Measurements from ENCODE around the gene TCF19.
"Not testable (repeated sequence)": the region's sequence is repeated elsewhere in the genome, so short reads cannot be mapped to it uniquely, and the experiment has no call there.

Gene TCF19

GRCh38 chr6:31183859-31184258 lies 25.5 kb downstream of the TCF19 start:
- H3K9me3 ChIP-seq (ENCODE audit: control insufficient read depth in 2 of 2, low read length in 2 of 2); H3K4me3 ChIP-seq (ENCODE audit: low read length in 2 of 2); H3K4me1 ChIP-seq (ENCODE audit: control insufficient read depth, insufficient read depth, low read length); H3K27me3 ChIP-seq (ENCODE audit: control insufficient read depth in 1 of 2, insufficient read depth in 2 of 2, low read length in 2 of 2); H3K9ac ChIP-seq (ENCODE audit: low read length in 2 of 2); H3K36me3 ChIP-seq (ENCODE audit: control insufficient read depth in 2 of 2, insufficient read depth in 2 of 2, low read length in 2 of 2); H3K27ac ChIP-seq (ENCODE audit: low read length): not testable (repeated sequence)

- not testable (repeated sequence) for H3K27me3 ChIP-seq (ENCODE audit: control insufficient read depth in 1 of 2, insufficient read depth in 2 of 2, low read length in 2 of 2); H3K4me1 ChIP-seq (ENCODE audit: control insufficient read depth, insufficient read depth, low read length); H3K9me3 ChIP-seq (ENCODE audit: control insufficient read depth in 2 of 2, low read length in 2 of 2); H3K9ac ChIP-seq (ENCODE audit: low read length in 2 of 2); H3K36me3 ChIP-seq (ENCODE audit: control insufficient read depth in 2 of 2, insufficient read depth in 2 of 2, low read length in 2 of 2)
- H3K4me3 ChIP-seq (ENCODE audit: low read length in 2 of 2): peak overlapping the region in 1 of 2 donors; percentile 29
- peak overlapping the region; percentile 24 for H3K27ac ChIP-seq (ENCODE audit: low read length)
Observed at GRCh38 chr6:31185695-31186051, 27.3 kb downstream of the TCF19 start.

- Histone ChIP-seq H3K4me3 (ENCODE audit: low read length in 2 of 2) (peak overlapping the region in 1 of 2 donors; percentile 29), H3K27me3 (ENCODE audit: control insufficient read depth in 1 of 2, insufficient read depth in 2 of 2, low read length in 2 of 2) (no peaks in the 10 kb centered on the region), H3K4me1 (ENCODE audit: control insufficient read depth, insufficient read depth, low read length) (no peaks in the 10 kb centered on the region), H3K9ac (ENCODE audit: low read length in 2 of 2) (peak overlapping the region; percentile 15 to 21), H3K36me3 (ENCODE audit: control insufficient read depth in 2 of 2, insufficient read depth in 2 of 2, low read length in 2 of 2) (no peaks in the 10 kb centered on the region), H3K9me3 (ENCODE audit: control insufficient read depth in 2 of 2, low read length in 2 of 2) (no peaks in the 10 kb centered on the region), H3K27ac (ENCODE audit: low read length) (peak overlapping the region; percentile 24)
Observed at GRCh38 chr6:31186052-31186734, 27.8 kb downstream of the TCF19 start.

- Histone ChIP-seq H3K4me3 (ENCODE audit: low read length in 2 of 2) (no peak overlapping the region), H3K36me3 (ENCODE audit: control insufficient read depth in 2 of 2, insufficient read depth in 2 of 2, low read length in 2 of 2) (no peaks in the 10 kb centered on the region), H3K27ac (ENCODE audit: low read length) (no peak overlapping the region), H3K9ac (ENCODE audit: low read length in 2 of 2) (no peak overlapping the region), H3K27me3 (ENCODE audit: control insufficient read depth in 1 of 2, insufficient read depth in 2 of 2, low read length in 2 of 2) (no peaks in the 10 kb centered on the region), H3K9me3 (ENCODE audit: control insufficient read depth in 2 of 2, low read length in 2 of 2) (no peaks in the 10 kb centered on the region), H3K4me1 (ENCODE audit: control insufficient read depth, insufficient read depth, low read length) (no peaks in the 10 kb centered on the region)
Observed at GRCh38 chr6:31187780-31188194, 29.4 kb downstream of the TCF19 start.

- not testable (repeated sequence) for H3K27ac ChIP-seq (ENCODE audit: low read length); H3K9me3 ChIP-seq (ENCODE audit: control insufficient read depth in 2 of 2, low read length in 2 of 2); H3K4me3 ChIP-seq (ENCODE audit: low read length in 2 of 2); H3K36me3 ChIP-seq (ENCODE audit: control insufficient read depth in 2 of 2, insufficient read depth in 2 of 2, low read length in 2 of 2); H3K9ac ChIP-seq (ENCODE audit: low read length in 2 of 2); H3K27me3 ChIP-seq (ENCODE audit: control insufficient read depth in 1 of 2, insufficient read depth in 2 of 2, low read length in 2 of 2); H3K4me1 ChIP-seq (ENCODE audit: control insufficient read depth, insufficient read depth, low read length)
Observed at GRCh38 chr6:31189223-31189622, 30.8 kb downstream of the TCF19 start.

GRCh38 chr6:31190488-31190887 lies 32.1 kb downstream of the TCF19 start:
- H3K27me3 ChIP-seq (ENCODE audit: control insufficient read depth in 1 of 2, insufficient read depth in 2 of 2, low read length in 2 of 2): no peaks in the 10 kb centered on the region
- H3K36me3 ChIP-seq (ENCODE audit: control insufficient read depth in 2 of 2, insufficient read depth in 2 of 2, low read length in 2 of 2): no peaks in the 10 kb centered on the region
- no peak overlapping the region for H3K27ac ChIP-seq (ENCODE audit: low read length)
- H3K9me3 ChIP-seq (ENCODE audit: control insufficient read depth in 2 of 2, low read length in 2 of 2): no peaks in the 10 kb centered on the region
- H3K4me1 ChIP-seq (ENCODE audit: control insufficient read depth, insufficient read depth, low read length): no peaks in the 10 kb centered on the region
- no peak overlapping the region for H3K4me3 ChIP-seq (ENCODE audit: low read length in 2 of 2)
- no peak overlapping the region for H3K9ac ChIP-seq (ENCODE audit: low read length in 2 of 2)

- H3K27me3 ChIP-seq (ENCODE audit: control insufficient read depth in 1 of 2, insufficient read depth in 2 of 2, low read length in 2 of 2); H3K9ac ChIP-seq (ENCODE audit: low read length in 2 of 2); H3K4me1 ChIP-seq (ENCODE audit: control insufficient read depth, insufficient read depth, low read length); H3K36me3 ChIP-seq (ENCODE audit: control insufficient read depth in 2 of 2, insufficient read depth in 2 of 2, low read length in 2 of 2); H3K4me3 ChIP-seq (ENCODE audit: low read length in 2 of 2); H3K27ac ChIP-seq (ENCODE audit: low read length); H3K9me3 ChIP-seq (ENCODE audit: control insufficient read depth in 2 of 2, low read length in 2 of 2): not testable (repeated sequence)
Observed at GRCh38 chr6:31192431-31193105, 34.2 kb downstream of the TCF19 start.

- no peak overlapping the region for H3K9ac ChIP-seq (ENCODE audit: low read length in 2 of 2)
- H3K36me3 ChIP-seq (ENCODE audit: control insufficient read depth in 2 of 2, insufficient read depth in 2 of 2, low read length in 2 of 2): no peaks in the 10 kb centered on the region
- H3K4me3 ChIP-seq (ENCODE audit: low read length in 2 of 2): no peak overlapping the region
- no peaks in the 10 kb centered on the region for H3K9me3 ChIP-seq (ENCODE audit: control insufficient read depth in 2 of 2, low read length in 2 of 2)
- H3K27ac ChIP-seq (ENCODE audit: low read length): no peak overlapping the region
- no peaks in the 10 kb centered on the region for H3K27me3 ChIP-seq (ENCODE audit: control insufficient read depth in 1 of 2, insufficient read depth in 2 of 2, low read length in 2 of 2)
- peaks cover 8% of the 10 kb centered on the region for H3K4me1 ChIP-seq (ENCODE audit: control insufficient read depth, insufficient read depth, low read length)
Observed at GRCh38 chr6:31193206-31193605, 34.8 kb downstream of the TCF19 start.

GRCh38 chr6:31194061-31194834 lies 35.9 kb downstream of the TCF19 start:
- no peaks in the 10 kb centered on the region for H3K9me3 ChIP-seq (ENCODE audit: control insufficient read depth in 2 of 2, low read length in 2 of 2)
- no peak overlapping the region for H3K27ac ChIP-seq (ENCODE audit: low read length)
- H3K36me3 ChIP-seq (ENCODE audit: control insufficient read depth in 2 of 2, insufficient read depth in 2 of 2, low read length in 2 of 2): no peaks in the 10 kb centered on the region
- no peak overlapping the region for H3K9ac ChIP-seq (ENCODE audit: low read length in 2 of 2)
- peaks cover 12% of the 10 kb centered on the region for H3K4me1 ChIP-seq (ENCODE audit: control insufficient read depth, insufficient read depth, low read length)
- H3K27me3 ChIP-seq (ENCODE audit: control insufficient read depth in 1 of 2, insufficient read depth in 2 of 2, low read length in 2 of 2): no peaks in the 10 kb centered on the region
- H3K4me3 ChIP-seq (ENCODE audit: low read length in 2 of 2): no peak overlapping the region

GRCh38 chr6:31195308-31195979 lies 37.1 kb downstream of the TCF19 start:
- H3K27me3 ChIP-seq (ENCODE audit: control insufficient read depth in 1 of 2, insufficient read depth in 2 of 2, low read length in 2 of 2); H3K36me3 ChIP-seq (ENCODE audit: control insufficient read depth in 2 of 2, insufficient read depth in 2 of 2, low read length in 2 of 2); H3K27ac ChIP-seq (ENCODE audit: low read length); H3K9me3 ChIP-seq (ENCODE audit: control insufficient read depth in 2 of 2, low read length in 2 of 2); H3K9ac ChIP-seq (ENCODE audit: low read length in 2 of 2); H3K4me3 ChIP-seq (ENCODE audit: low read length in 2 of 2): not testable (repeated sequence)
- H3K4me1 ChIP-seq (ENCODE audit: control insufficient read depth, insufficient read depth, low read length): peaks cover 12% of the 10 kb centered on the region
